Measurements from ENCODE around the gene C4orf50.

GRCh38 chr4:5941601-5942000 lies 76.6 kb downstream of the C4orf50 start:
- TF ChIP-seq EZH2phosphoT487 (conservative IDR thresholded peaks at IDR 0.05; ENCODE audit: low read length) (no peak), CTCF (IDR thresholded peaks at IDR 0.05; ENCODE audit: insufficient read depth, low read length, poor library complexity, severe bottlenecking) (no peak)

Measured in SU-DHL-6 (cell line).